HCT116 (cell line): ENCODE measurements around the gene GJD2. TPM values are rescaled to one million over a fixed set of nuclear protein-coding genes. Genes with fewer than 3 reads are reported as not detected.

Source experiments
- ATAC-seq: fragments of 200-7000 bp; cut with Tn5 transposase; 2 replicates; pipeline ENCODE4 v1.9.1; 2020; ENCODE audit warnings: mild to moderate bottlenecking, moderate library complexity
- BruUV-seq: library from RNA; stranded (reverse); fragments of 400-500 nt; replicated peaks from 2 replicates; lab custom pipeline; 2021; lab: Mats Ljungman, UMichigan
- CTCF ChIA-PET: fragments of 300-600 bp; sonication (Branson Sonifier 250); formaldehyde crosslinking; loops from one replicate; lab custom pipeline; 2021; ENCODE audit warnings: antibody characterized with exemption; lab: Charles Lee
- POLR2A ChIA-PET: fragments of 300-600, 350-600 bp; sonication (Branson Sonifier 250); formaldehyde crosslinking; loops from one replicate; lab custom pipeline; 2021; ENCODE audit warnings: antibody characterized with exemption; lab: Charles Lee
- RAD21 ChIA-PET, 2 experiments: fragments of 300-600 bp; sonication (Branson Sonifier 250); formaldehyde crosslinking; loops; one replicate each; lab custom pipeline; 2023; ENCODE audit warnings: low total read pairs in 2 of 2; ENCODE audit not compliant: uncharacterized antibody in 2 of 2, unreplicated experiment in 2 of 2, low non-redundant PET in 1 of 2; lab: Charles Lee
- DNase-seq: peaks from one replicate; pipeline ENCODE4 v3.0.0-alpha.2; 2010; ENCODE audit warnings: low read depth, low spot score
- H2AFZ ChIP-seq: fragments of 200-600 bp; shearing (Covaris generic), sonication (generic); 2 replicates; pipeline ENCODE4 v1.6.1; 2017; ENCODE audit warnings: low read depth, mixed run types, mixed read lengths, antibody characterized with exemption, low read length; ENCODE audit not compliant: poor library complexity, severe bottlenecking
- H3K27ac ChIP-seq: 2 replicates; pipeline ENCODE4 v1.5.1; 2012; ENCODE audit warnings: low read depth, low read length
- H3K27me3 ChIP-seq: fragments of 200-600 bp; sonication (generic); 2 replicates; pipeline ENCODE4 v1.6.1; 2016; ENCODE audit warnings: mixed run types, low read length, mixed read lengths; ENCODE audit not compliant: insufficient read depth
- H3K36me3 ChIP-seq, 2 experiments: fragments of 200-500 bp in 1 of 2; fragments of 200-600 bp in 1 of 2; sonication (Bioruptor generic) in 1 of 2; sonication (generic) in 1 of 2; 2 replicates each; pipeline versions ENCODE4 v1.5.1 to v1.6.1; 2014 to 2016; ENCODE audit warnings: low read length in 2 of 2, inconsistent platforms in 1 of 2, mixed read lengths in 1 of 2, mixed run types in 1 of 2; ENCODE audit not compliant: insufficient read depth in 2 of 2, control insufficient read depth in 1 of 2
- H3K4me1 ChIP-seq, 2 experiments: fragments of 200-600 bp in 1 of 2; sonication (generic) in 1 of 2; 2 replicates each; pipeline versions ENCODE4 v1.5.1 to v1.6.1; 2012 to 2017; ENCODE audit warnings: low read length in 2 of 2, inconsistent platforms in 1 of 2, mild to moderate bottlenecking in 1 of 2, mixed read lengths in 1 of 2, mixed run types in 1 of 2, moderate library complexity in 1 of 2; ENCODE audit not compliant: insufficient read depth in 2 of 2, control insufficient read depth in 1 of 2
- H3K4me2 ChIP-seq: fragments of 200-600 bp; sonication (generic); 2 replicates; pipeline ENCODE4 v1.6.1; 2017; ENCODE audit warnings: mixed run types, low read length, mixed read lengths
- H3K4me3 ChIP-seq, 2 experiments: fragments of 200-600 bp in 1 of 2; sonication (generic) in 1 of 2; replicated peaks in 1 of 2; 2 replicates each; pipeline ENCODE4 v1.5.1; 2011 to 2016; ENCODE audit warnings: low read length in 2 of 2, control low read depth in 1 of 2, low read depth in 1 of 2, mild to moderate bottlenecking in 1 of 2, mixed read lengths in 1 of 2, mixed run types in 1 of 2
- H3K79me2 ChIP-seq: fragments of 200-600 bp; sonication (generic); 2 replicates; pipeline ENCODE4 v1.6.1; 2017; ENCODE audit warnings: mild to moderate bottlenecking, mixed run types, low read length, moderate library complexity, mixed read lengths; ENCODE audit not compliant: insufficient read depth
- H3K9ac ChIP-seq: fragments of 200-600 bp; sonication (generic); 2 replicates; pipeline ENCODE4 v1.6.1; 2016; ENCODE audit warnings: low read length, mixed read lengths
- H3K9me2 ChIP-seq: fragments of 200-600 bp; sonication (generic), shearing (Covaris generic); 2 replicates; pipeline ENCODE4 v1.6.1; 2017; ENCODE audit warnings: mixed run types, mild to moderate bottlenecking, moderate library complexity; ENCODE audit not compliant: insufficient read depth
- H3K9me3 ChIP-seq, 2 experiments: fragments of 200-500 bp in 1 of 2; fragments of 200-600 bp in 1 of 2; sonication (Bioruptor generic) in 1 of 2; sonication (generic) in 1 of 2; 2 replicates each; pipeline ENCODE4 v1.6.1; 2014 to 2017; ENCODE audit warnings: low read length in 2 of 2, mixed read lengths in 2 of 2, inconsistent platforms in 1 of 2, low read depth in 1 of 2, mild to moderate bottlenecking in 1 of 2, mixed run types in 1 of 2, moderate library complexity in 1 of 2; ENCODE audit not compliant: control insufficient read depth in 1 of 2, insufficient read depth in 1 of 2
- H4K20me1 ChIP-seq: fragments of 200-600 bp; sonication (generic), shearing (Covaris generic); 2 replicates; pipeline ENCODE4 v1.6.1; 2017; ENCODE audit warnings: mixed run types, mild to moderate bottlenecking, moderate library complexity; ENCODE audit not compliant: insufficient read depth
- CEBPB ChIP-seq: IDR thresholded peaks from 2 replicates; pipeline ENCODE4 v1.6.1; 2012; ENCODE audit warnings: low read depth
- EGR1 ChIP-seq: IDR thresholded peaks from 2 replicates; pipeline ENCODE4 v1.6.1; 2012; ENCODE audit warnings: low read depth
- FOSL1 ChIP-seq: IDR thresholded peaks from 2 replicates; pipeline ENCODE4 v1.6.1; 2012; ENCODE audit warnings: low read depth
- JUND ChIP-seq: IDR thresholded peaks from 2 replicates; pipeline ENCODE4 v1.6.1; 2012
- MAX ChIP-seq: IDR thresholded peaks from 2 replicates; pipeline ENCODE4 v1.6.1; 2012
- POLR2AphosphoS5 ChIP-seq: IDR thresholded peaks from 2 replicates; pipeline ENCODE4 v1.6.1; 2011; ENCODE audit warnings: mild to moderate bottlenecking, low read depth, low read length, moderate library complexity
- RAD21 ChIP-seq: IDR thresholded peaks from 2 replicates; pipeline ENCODE4 v1.6.1; 2012; ENCODE audit warnings: low read depth, mild to moderate bottlenecking
- SIN3A ChIP-seq: IDR thresholded peaks from 2 replicates; pipeline ENCODE4 v1.6.1; 2012; ENCODE audit warnings: low read depth
- SRF ChIP-seq: IDR thresholded peaks from 2 replicates; pipeline ENCODE4 v1.6.1; 2012; ENCODE audit warnings: low read depth
- TCF7L2 ChIP-seq: IDR thresholded peaks from 2 replicates; pipeline ENCODE4 v1.7.0; 2011; ENCODE audit warnings: borderline replicate concordance, inconsistent platforms; ENCODE audit not compliant: insufficient read depth, insufficient read length; ENCODE audit errors: extremely low read depth
- YY1 ChIP-seq: IDR thresholded peaks from 2 replicates; pipeline ENCODE4 v1.6.1; 2011; ENCODE audit warnings: low read length, low read depth, moderate library complexity, mild to moderate bottlenecking; ENCODE audit not compliant: insufficient replicate concordance; ENCODE audit errors: extremely low read depth
- ZFX ChIP-seq: fragments of 450-650 bp; IDR thresholded peaks from 2 replicates; pipeline ENCODE4 v1.6.1; 2017
- ZNF274 ChIP-seq: fragments of 200-500 bp; sonication (Bioruptor generic); IDR thresholded peaks from 2 replicates; pipeline ENCODE4 v1.6.1; 2014; ENCODE audit warnings: mild to moderate bottlenecking, low read depth, low read length, inconsistent platforms
- intact Hi-C: fragments of 100-400 bp; cut with micrococcal nuclease; formaldehyde crosslinking; loops from 2 replicates; pipeline ENCODE4 v1.10.0; 2022
- total RNA-seq: library from RNA; stranded (reverse); gene quantifications from one replicate; pipeline ENCODE4 v1.2.1, GENCODE V29; 2021; ENCODE audit not compliant: unreplicated experiment
- TF ChIP-seq, protein P1 (sequence below): IDR thresholded peaks from 2 replicates; pipeline ENCODE4 v1.6.1; 2011; ENCODE audit warnings: mild to moderate bottlenecking, low read length, moderate library complexity; ENCODE audit not compliant: insufficient replicate concordance; ENCODE audit errors: extremely low read depth
- TF ChIP-seq, protein P2 (sequence below): IDR thresholded peaks from 2 replicates; pipeline ENCODE4 v1.6.1; 2012

The GJD2 gene
- total RNA-seq, 1 experiment from 2014 or later = not detected

DNA sequence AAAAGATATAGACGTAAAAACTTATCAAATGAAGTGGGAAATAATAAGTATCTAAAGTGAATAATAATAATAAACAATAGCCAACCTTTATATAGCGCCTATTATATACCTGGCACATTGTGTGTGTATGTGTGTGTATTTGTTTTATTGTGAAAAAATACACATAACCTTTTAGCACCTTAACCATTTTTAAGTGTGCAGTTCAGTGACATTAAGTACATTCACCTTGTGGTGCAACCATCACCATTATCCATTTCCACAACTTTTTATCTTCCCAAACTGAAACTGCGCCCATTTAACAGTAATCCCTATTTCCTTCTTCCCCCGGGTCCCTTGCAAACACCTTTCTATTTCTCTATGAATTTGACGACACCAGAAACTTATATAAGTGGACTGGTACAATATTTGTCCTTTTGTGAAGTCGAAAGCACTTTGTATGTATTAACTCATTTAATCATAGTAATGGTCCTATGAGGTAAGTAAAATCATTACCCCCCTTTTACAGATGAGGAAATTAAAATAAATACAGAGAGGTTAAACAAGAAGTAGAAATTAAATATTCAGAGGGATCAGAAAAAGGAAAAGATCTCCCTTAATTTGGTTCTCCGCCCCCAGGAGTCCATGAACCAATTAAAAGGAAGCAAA lies 33.5 kb downstream of the GJD2 start:
- Histone ChIP-seq H3K9ac (no peak overlapping the region), H3K9me2 (no peaks in the 10 kb centered on the region), H2AFZ (no peak overlapping the region), H3K4me1 (peaks cover 9 to 11% of the 10 kb centered on the region in 2 experiments), H3K4me3 (peak overlapping the region; percentile 20 to 43), H3K9me3 (no peaks in the 10 kb centered on the region), H3K36me3 (no peaks in the 10 kb centered on the region), H4K20me1 (no peaks in the 10 kb centered on the region), H3K4me2 (peak overlapping the region; percentile 65), H3K79me2 (no peaks in the 10 kb centered on the region), H3K27me3 (peaks cover 44% of the 10 kb centered on the region), H3K27ac (no peak overlapping the region)
- POLR2A ChIA-PET = no interaction called here
- intact Hi-C loops = no loop called here
- no peak for ATAC-seq
- RAD21 ChIA-PET = no interaction called here
- BruUV-seq = no TSS peak
- CTCF ChIA-PET = no interaction called here
- TF ChIP-seq TCF7L2 = no peak
- no peak for TF ChIP-seq POLR2AphosphoS5
- TF ChIP-seq, protein P1, sequence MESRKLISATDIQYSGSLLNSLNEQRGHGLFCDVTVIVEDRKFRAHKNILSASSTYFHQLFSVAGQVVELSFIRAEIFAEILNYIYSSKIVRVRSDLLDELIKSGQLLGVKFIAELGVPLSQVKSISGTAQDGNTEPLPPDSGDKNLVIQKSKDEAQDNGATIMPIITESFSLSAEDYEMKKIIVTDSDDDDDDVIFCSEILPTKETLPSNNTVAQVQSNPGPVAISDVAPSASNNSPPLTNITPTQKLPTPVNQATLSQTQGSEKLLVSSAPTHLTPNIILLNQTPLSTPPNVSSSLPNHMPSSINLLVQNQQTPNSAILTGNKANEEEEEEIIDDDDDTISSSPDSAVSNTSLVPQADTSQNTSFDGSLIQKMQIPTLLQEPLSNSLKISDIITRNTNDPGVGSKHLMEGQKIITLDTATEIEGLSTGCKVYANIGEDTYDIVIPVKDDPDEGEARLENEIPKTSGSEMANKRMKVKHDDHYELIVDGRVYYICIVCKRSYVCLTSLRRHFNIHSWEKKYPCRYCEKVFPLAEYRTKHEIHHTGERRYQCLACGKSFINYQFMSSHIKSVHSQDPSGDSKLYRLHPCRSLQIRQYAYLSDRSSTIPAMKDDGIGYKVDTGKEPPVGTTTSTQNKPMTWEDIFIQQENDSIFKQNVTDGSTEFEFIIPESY = no peak
- TF ChIP-seq, protein P2, sequence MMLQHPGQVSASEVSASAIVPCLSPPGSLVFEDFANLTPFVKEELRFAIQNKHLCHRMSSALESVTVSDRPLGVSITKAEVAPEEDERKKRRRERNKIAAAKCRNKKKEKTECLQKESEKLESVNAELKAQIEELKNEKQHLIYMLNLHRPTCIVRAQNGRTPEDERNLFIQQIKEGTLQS = no peak
- no peak for TF ChIP-seq CEBPB
- TF ChIP-seq SRF = no peak
- TF ChIP-seq MAX = no peak
- no peak for TF ChIP-seq ZFX
- no peak for TF ChIP-seq JUND
- TF ChIP-seq ZNF274 = no peak
- TF ChIP-seq YY1 = no peak
- no peak for TF ChIP-seq SIN3A
- no peak for TF ChIP-seq FOSL1
- TF ChIP-seq EGR1 = no peak
- TF ChIP-seq RAD21 = no peak
- TF ChIP-seq, all 23 proteins: peak for 0
- no peak for DNase-seq
